ENCODE results near the gene C8G.

Gene C8G

DNA sequence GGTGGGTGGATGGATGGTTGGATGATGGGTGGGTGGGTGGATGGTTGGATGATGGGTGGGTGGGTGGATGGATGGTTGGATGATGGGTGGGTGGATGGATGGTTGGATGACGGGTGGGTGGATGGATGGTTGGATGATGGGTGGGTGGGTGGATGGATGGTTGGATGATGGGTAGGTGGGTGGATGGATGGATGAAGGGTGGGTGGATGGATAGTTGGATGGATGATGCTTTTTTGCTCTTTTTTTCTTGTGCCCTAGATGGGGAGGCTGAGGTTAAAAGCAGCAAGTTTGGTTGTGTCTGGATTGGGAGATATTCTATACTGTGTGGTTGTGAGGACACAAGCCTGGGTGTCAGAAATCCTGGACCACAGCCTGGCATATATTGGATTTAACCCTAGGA lies 12.4 kb downstream of the C8G start:
- TF ChIP-seq, protein P1, sequence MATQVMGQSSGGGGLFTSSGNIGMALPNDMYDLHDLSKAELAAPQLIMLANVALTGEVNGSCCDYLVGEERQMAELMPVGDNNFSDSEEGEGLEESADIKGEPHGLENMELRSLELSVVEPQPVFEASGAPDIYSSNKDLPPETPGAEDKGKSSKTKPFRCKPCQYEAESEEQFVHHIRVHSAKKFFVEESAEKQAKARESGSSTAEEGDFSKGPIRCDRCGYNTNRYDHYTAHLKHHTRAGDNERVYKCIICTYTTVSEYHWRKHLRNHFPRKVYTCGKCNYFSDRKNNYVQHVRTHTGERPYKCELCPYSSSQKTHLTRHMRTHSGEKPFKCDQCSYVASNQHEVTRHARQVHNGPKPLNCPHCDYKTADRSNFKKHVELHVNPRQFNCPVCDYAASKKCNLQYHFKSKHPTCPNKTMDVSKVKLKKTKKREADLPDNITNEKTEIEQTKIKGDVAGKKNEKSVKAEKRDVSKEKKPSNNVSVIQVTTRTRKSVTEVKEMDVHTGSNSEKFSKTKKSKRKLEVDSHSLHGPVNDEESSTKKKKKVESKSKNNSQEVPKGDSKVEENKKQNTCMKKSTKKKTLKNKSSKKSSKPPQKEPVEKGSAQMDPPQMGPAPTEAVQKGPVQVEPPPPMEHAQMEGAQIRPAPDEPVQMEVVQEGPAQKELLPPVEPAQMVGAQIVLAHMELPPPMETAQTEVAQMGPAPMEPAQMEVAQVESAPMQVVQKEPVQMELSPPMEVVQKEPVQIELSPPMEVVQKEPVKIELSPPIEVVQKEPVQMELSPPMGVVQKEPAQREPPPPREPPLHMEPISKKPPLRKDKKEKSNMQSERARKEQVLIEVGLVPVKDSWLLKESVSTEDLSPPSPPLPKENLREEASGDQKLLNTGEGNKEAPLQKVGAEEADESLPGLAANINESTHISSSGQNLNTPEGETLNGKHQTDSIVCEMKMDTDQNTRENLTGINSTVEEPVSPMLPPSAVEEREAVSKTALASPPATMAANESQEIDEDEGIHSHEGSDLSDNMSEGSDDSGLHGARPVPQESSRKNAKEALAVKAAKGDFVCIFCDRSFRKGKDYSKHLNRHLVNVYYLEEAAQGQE (IDR thresholded peaks at IDR 0.05; ENCODE audit: low read depth): no peak
- TF ChIP-seq ZBTB7A (IDR thresholded peaks at IDR 0.05; ENCODE audit: low read depth) (no peak), CEBPB (IDR thresholded peaks at IDR 0.05) (no peak)

DNA sequence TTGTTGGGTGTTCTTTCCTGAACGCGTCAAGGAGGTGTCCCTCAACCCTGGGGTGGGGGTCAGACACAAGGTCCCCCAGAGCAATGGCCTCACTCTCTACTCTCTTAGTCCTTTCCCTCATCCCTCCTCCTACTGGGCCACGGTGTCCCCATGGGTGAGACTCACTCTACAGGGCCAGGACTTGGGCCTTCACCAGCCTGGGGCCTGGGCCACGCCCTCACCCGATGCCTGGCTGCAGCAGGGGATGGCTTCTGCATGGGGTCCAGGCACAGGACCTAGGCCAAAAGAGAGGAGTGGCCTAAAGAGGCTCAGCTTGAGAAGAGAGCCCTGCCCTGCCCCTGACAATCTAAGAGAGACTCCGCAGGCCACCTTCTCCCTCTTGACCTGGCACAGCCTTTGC lies 12.9 kb downstream of the C8G start:
- TF ChIP-seq, protein P2, sequence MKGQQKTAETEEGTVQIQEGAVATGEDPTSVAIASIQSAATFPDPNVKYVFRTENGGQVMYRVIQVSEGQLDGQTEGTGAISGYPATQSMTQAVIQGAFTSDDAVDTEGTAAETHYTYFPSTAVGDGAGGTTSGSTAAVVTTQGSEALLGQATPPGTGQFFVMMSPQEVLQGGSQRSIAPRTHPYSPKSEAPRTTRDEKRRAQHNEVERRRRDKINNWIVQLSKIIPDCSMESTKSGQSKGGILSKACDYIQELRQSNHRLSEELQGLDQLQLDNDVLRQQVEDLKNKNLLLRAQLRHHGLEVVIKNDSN (IDR thresholded peaks at IDR 0.05): no peak
- TF ChIP-seq YY1 (IDR thresholded peaks at IDR 0.05; ENCODE audit: low read depth): no peak
- no peak for TF ChIP-seq NFIC (IDR thresholded peaks at IDR 0.05)
- no peak for TF ChIP-seq EP300 (IDR thresholded peaks at IDR 0.05; ENCODE audit: borderline replicate concordance)
- TF ChIP-seq TEAD4 (IDR thresholded peaks at IDR 0.05): no peak
- TF ChIP-seq RAD21 (IDR thresholded peaks at IDR 0.05; ENCODE audit: low read depth): no peak
- TF ChIP-seq TAF1 (IDR thresholded peaks at IDR 0.05; ENCODE audit: low read depth): no peak
- no peak for TF ChIP-seq ZBTB7A (IDR thresholded peaks at IDR 0.05; ENCODE audit: low read depth)
- TF ChIP-seq FOXM1 (IDR thresholded peaks at IDR 0.05; ENCODE audit: borderline replicate concordance, low read depth): no peak
- no peak for TF ChIP-seq EGR1 (IDR thresholded peaks at IDR 0.05)
- TF ChIP-seq, protein P1 (IDR thresholded peaks at IDR 0.05; ENCODE audit: low read depth): no peak
- no peak for TF ChIP-seq CEBPB (IDR thresholded peaks at IDR 0.05)
- no peak for TF ChIP-seq CREB1 (IDR thresholded peaks at IDR 0.05; ENCODE audit: low read depth)
- TF ChIP-seq TCF12 (IDR thresholded peaks at IDR 0.05; ENCODE audit: low read depth): no peak
- TF ChIP-seq, protein P3, sequence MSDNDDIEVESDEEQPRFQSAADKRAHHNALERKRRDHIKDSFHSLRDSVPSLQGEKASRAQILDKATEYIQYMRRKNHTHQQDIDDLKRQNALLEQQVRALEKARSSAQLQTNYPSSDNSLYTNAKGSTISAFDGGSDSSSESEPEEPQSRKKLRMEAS (IDR thresholded peaks at IDR 0.05): no peak

DNA sequence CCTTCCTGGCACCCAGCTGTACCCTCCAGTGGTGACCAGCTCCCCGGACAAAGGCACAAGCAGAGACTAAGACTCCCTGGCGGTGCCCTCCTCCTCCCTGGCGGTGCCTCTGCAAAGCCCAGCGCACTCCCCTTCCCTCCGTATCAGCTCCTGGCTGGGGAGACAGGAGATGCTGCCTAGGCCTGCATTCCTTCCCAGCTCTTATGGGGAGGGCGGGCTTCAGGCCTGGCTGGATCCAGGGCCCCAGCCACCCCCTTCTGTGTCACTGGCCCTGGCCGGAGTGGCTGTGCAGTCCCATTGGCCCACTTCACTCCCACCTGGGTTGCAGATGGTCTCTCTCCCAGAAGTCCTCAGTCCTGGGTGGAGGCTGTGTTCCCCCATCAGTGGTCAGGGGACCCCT lies 13.4 kb downstream of the C8G start:
- TF ChIP-seq EGR1 (IDR thresholded peaks at IDR 0.05) (no peak), EP300 (IDR thresholded peaks at IDR 0.05; ENCODE audit: borderline replicate concordance) (no peak), CREB1 (IDR thresholded peaks at IDR 0.05; ENCODE audit: low read depth) (no peak), YY1 (IDR thresholded peaks at IDR 0.05; ENCODE audit: low read depth) (no peak), TEAD4 (IDR thresholded peaks at IDR 0.05) (no peak), RAD21 (IDR thresholded peaks at IDR 0.05; ENCODE audit: low read depth) (no peak), FOXM1 (IDR thresholded peaks at IDR 0.05; ENCODE audit: borderline replicate concordance, low read depth) (no peak), TAF1 (IDR thresholded peaks at IDR 0.05; ENCODE audit: low read depth) (no peak), TCF12 (IDR thresholded peaks at IDR 0.05; ENCODE audit: low read depth) (no peak), ZBTB7A (IDR thresholded peaks at IDR 0.05; ENCODE audit: low read depth) (no peak)
- TF ChIP-seq, protein P3 (IDR thresholded peaks at IDR 0.05): no peak

DNA sequence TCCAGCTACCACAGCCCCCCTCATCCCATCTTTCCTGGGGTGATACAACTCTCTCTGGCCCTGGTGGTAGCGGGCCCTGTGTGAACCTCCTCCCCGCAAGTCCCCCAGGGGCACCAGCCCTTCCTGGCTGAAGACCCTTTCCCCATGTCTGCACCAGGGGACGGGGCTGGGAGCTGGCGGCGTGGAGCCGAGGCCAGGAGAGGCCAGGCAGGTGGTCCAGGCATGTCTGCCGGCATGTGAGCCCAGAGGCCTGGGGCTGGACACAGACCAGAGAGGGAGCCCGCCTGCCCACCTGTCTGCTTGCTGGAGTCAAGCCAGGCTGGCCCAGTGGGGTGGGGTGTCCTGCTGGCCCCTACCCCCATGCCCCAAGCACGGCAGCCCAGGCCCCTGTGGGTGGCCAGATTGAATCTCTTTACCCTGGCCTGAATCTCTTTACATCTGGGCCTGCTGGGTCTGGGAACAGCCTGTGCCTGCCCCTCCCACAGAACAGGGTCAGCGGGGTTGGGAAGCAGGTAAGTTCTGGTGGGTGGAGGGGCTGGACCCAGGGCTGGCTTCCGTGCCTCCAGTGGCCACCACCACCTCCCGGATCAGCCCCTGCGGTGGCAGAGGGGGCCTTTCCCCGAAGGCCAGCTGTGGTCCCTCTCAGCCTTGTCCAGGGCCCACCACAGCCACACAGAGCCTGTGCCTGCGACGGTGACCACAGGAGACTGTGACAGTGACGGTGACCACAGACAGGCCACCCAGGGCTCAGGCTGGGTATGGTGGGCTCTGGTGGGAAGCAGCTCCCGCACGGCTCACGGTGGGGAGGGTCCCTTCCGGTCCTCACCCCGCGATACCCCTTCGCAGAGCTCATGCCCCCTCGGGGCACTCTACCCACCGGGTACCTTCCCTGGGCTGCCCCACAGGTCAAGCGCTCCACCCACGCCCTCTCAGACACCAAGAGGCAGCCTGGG lies 14.1 kb downstream of the C8G start:
- TF ChIP-seq EGR1 (IDR thresholded peaks at IDR 0.05) (no peak), TAF1 (IDR thresholded peaks at IDR 0.05; ENCODE audit: low read depth) (no peak), EP300 (IDR thresholded peaks at IDR 0.05; ENCODE audit: borderline replicate concordance) (no peak), CEBPB (IDR thresholded peaks at IDR 0.05) (no peak), TCF12 (IDR thresholded peaks at IDR 0.05; ENCODE audit: low read depth) (no peak), FOXM1 (IDR thresholded peaks at IDR 0.05; ENCODE audit: borderline replicate concordance, low read depth) (no peak), CREB1 (IDR thresholded peaks at IDR 0.05; ENCODE audit: low read depth) (no peak), ZBTB7A (IDR thresholded peaks at IDR 0.05; ENCODE audit: low read depth) (no peak), NFIC (IDR thresholded peaks at IDR 0.05) (no peak), TEAD4 (IDR thresholded peaks at IDR 0.05) (no peak), YY1 (IDR thresholded peaks at IDR 0.05; ENCODE audit: low read depth) (no peak)
- TF ChIP-seq, protein P2 (IDR thresholded peaks at IDR 0.05): no peak
- TF ChIP-seq, protein P3 (IDR thresholded peaks at IDR 0.05): no peak
- TF ChIP-seq, protein P1 (IDR thresholded peaks at IDR 0.05; ENCODE audit: low read depth): no peak

All from Ishikawa (cell line).